ENCODE measurements around the gene LARP4B. TPM values are rescaled to one million over a fixed set of nuclear protein-coding genes. Genes with fewer than 3 reads are reported as not detected.

Gene LARP4B
- polyA plus RNA-seq, 1 donor from 2014 or later = 14.2 TPM

DNA sequence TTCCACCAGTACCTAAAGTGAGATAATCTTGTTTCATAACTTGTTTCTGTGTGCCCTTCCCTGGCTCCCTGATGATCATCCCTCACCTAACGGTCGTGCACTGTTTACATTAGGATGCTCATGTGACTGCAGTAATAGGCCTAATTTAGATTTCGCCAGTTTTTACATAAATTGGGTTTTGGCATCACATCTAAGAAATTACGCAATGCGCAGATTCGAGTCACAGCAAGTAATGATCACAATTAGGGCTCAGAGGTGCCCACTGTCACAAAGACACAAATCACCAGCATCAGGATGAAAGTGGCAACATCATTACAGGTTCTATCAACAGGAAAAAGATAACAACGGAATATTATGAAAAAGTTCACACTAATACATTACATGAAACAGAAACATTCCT lies 94.7 kb downstream of the LARP4B start:
- no peaks in the 10 kb centered on the region for H3K9me2 ChIP-seq (ENCODE audit: insufficient read depth, low read length)
- H3K4me2 ChIP-seq (ENCODE audit: low read length) = no peak overlapping the region
- H3K9me3 ChIP-seq (ENCODE audit: low read length) = peaks cover 3% of the 10 kb centered on the region
- no peaks in the 10 kb centered on the region for H4K20me1 ChIP-seq (ENCODE audit: insufficient read depth)
- H3K27ac ChIP-seq (ENCODE audit: low read length) = no peak overlapping the region
- no peaks in the 10 kb centered on the region for H3K27me3 ChIP-seq (ENCODE audit: insufficient read depth, low read depth, low read length)
- H3F3A ChIP-seq (ENCODE audit: insufficient read depth, low read length, poor library complexity, severe bottlenecking) = no peaks in the 10 kb centered on the region
- TF ChIP-seq SMC3 (conservative IDR thresholded peaks at IDR 0.05; ENCODE audit: poor library complexity) = no peak
- TF ChIP-seq TAF1 (IDR thresholded peaks at IDR 0.05; ENCODE audit: low read depth) = no peak
- TF ChIP-seq, protein P1, sequence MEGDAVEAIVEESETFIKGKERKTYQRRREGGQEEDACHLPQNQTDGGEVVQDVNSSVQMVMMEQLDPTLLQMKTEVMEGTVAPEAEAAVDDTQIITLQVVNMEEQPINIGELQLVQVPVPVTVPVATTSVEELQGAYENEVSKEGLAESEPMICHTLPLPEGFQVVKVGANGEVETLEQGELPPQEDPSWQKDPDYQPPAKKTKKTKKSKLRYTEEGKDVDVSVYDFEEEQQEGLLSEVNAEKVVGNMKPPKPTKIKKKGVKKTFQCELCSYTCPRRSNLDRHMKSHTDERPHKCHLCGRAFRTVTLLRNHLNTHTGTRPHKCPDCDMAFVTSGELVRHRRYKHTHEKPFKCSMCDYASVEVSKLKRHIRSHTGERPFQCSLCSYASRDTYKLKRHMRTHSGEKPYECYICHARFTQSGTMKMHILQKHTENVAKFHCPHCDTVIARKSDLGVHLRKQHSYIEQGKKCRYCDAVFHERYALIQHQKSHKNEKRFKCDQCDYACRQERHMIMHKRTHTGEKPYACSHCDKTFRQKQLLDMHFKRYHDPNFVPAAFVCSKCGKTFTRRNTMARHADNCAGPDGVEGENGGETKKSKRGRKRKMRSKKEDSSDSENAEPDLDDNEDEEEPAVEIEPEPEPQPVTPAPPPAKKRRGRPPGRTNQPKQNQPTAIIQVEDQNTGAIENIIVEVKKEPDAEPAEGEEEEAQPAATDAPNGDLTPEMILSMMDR (IDR thresholded peaks at IDR 0.05; ENCODE audit: poor library complexity, severe bottlenecking) = no peak
- no peak for TF ChIP-seq MXI1 (conservative IDR thresholded peaks at IDR 0.05; ENCODE audit: poor library complexity, severe bottlenecking)
- TF ChIP-seq POLR2AphosphoS5 (IDR thresholded peaks at IDR 0.05) = no peak
- no peak for TF ChIP-seq EP300 (conservative IDR thresholded peaks at IDR 0.05; ENCODE audit: poor library complexity, severe bottlenecking)
- TF ChIP-seq EZH2 (IDR thresholded peaks at IDR 0.05; ENCODE audit: borderline replicate concordance, insufficient read depth, low read length, poor library complexity, severe bottlenecking) = no peak
- H3K9ac ChIP-seq (ENCODE audit: low read length) = no peak overlapping the region
- H3K36me3 ChIP-seq (ENCODE audit: insufficient read depth, low read length) = no peaks in the 10 kb centered on the region
- no peaks in the 10 kb centered on the region for H3K79me2 ChIP-seq (replicated peaks; ENCODE audit: insufficient read depth, low read length)
- no peak overlapping the region for H2AFZ ChIP-seq (ENCODE audit: low read depth, low read length)
- H3K4me3 ChIP-seq (ENCODE audit: low read length) = no peak overlapping the region

DNA sequence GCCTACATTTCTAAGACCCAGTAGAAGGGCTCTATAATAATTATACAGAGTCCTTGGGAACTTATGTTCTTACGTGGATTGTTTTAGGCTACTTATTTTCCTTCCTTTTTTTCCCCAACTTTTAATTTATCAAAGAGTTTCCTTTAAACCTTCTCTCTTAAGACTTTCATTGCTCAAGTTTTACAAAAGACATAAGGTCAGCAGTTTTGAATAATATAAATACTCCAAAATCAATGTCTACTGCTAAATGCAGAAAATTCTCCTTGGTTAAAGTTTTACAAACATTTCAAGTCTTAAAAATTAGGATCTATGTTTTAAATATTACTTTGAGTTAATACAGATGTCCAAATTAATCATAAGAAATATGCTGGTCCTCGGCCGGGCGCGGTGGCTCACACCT lies 97.0 kb downstream of the LARP4B start:
- Histone ChIP-seq H3K4me3 (ENCODE audit: low read length) (no peak overlapping the region), H3K27me3 (ENCODE audit: insufficient read depth, low read depth, low read length) (no peaks in the 10 kb centered on the region), H4K20me1 (ENCODE audit: insufficient read depth) (no peaks in the 10 kb centered on the region), H3K9me2 (ENCODE audit: insufficient read depth, low read length) (no peaks in the 10 kb centered on the region), H3K9ac (ENCODE audit: low read length) (no peak overlapping the region), H3K27ac (ENCODE audit: low read length) (no peak overlapping the region), H3K36me3 (ENCODE audit: insufficient read depth, low read length) (no peaks in the 10 kb centered on the region), H3F3A (ENCODE audit: insufficient read depth, low read length, poor library complexity, severe bottlenecking) (no peaks in the 10 kb centered on the region), H2AFZ (ENCODE audit: low read depth, low read length) (no peak overlapping the region), H3K9me3 (ENCODE audit: low read length) (peaks cover 3% of the 10 kb centered on the region), H3K4me2 (ENCODE audit: low read length) (no peak overlapping the region), H3K79me2 (replicated peaks; ENCODE audit: insufficient read depth, low read length) (no peaks in the 10 kb centered on the region)
- no peak for TF ChIP-seq TAF1 (IDR thresholded peaks at IDR 0.05; ENCODE audit: low read depth)
- no peak for TF ChIP-seq RAD21 (conservative IDR thresholded peaks at IDR 0.05)
- TF ChIP-seq, protein P2, sequence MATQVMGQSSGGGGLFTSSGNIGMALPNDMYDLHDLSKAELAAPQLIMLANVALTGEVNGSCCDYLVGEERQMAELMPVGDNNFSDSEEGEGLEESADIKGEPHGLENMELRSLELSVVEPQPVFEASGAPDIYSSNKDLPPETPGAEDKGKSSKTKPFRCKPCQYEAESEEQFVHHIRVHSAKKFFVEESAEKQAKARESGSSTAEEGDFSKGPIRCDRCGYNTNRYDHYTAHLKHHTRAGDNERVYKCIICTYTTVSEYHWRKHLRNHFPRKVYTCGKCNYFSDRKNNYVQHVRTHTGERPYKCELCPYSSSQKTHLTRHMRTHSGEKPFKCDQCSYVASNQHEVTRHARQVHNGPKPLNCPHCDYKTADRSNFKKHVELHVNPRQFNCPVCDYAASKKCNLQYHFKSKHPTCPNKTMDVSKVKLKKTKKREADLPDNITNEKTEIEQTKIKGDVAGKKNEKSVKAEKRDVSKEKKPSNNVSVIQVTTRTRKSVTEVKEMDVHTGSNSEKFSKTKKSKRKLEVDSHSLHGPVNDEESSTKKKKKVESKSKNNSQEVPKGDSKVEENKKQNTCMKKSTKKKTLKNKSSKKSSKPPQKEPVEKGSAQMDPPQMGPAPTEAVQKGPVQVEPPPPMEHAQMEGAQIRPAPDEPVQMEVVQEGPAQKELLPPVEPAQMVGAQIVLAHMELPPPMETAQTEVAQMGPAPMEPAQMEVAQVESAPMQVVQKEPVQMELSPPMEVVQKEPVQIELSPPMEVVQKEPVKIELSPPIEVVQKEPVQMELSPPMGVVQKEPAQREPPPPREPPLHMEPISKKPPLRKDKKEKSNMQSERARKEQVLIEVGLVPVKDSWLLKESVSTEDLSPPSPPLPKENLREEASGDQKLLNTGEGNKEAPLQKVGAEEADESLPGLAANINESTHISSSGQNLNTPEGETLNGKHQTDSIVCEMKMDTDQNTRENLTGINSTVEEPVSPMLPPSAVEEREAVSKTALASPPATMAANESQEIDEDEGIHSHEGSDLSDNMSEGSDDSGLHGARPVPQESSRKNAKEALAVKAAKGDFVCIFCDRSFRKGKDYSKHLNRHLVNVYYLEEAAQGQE (IDR thresholded peaks at IDR 0.05; ENCODE audit: borderline replicate concordance) = no peak
- no peak for TF ChIP-seq EZH2 (IDR thresholded peaks at IDR 0.05; ENCODE audit: borderline replicate concordance, insufficient read depth, low read length, poor library complexity, severe bottlenecking)
- no peak for TF ChIP-seq POLR2AphosphoS5 (IDR thresholded peaks at IDR 0.05)
- no peak for TF ChIP-seq SMC3 (conservative IDR thresholded peaks at IDR 0.05; ENCODE audit: poor library complexity)
- TF ChIP-seq, protein P1 (IDR thresholded peaks at IDR 0.05; ENCODE audit: poor library complexity, severe bottlenecking) = no peak
- TF ChIP-seq MXI1 (conservative IDR thresholded peaks at IDR 0.05; ENCODE audit: poor library complexity, severe bottlenecking) = no peak
- TF ChIP-seq EP300 (conservative IDR thresholded peaks at IDR 0.05; ENCODE audit: poor library complexity, severe bottlenecking) = no peak
